ENCODE data around the gene MYO9B.
"Not testable (repeated sequence)": the region's sequence is repeated elsewhere in the genome, so short reads cannot be mapped to it uniquely, and the experiment has no call there.

GRCh38 chr19:17094694-17095093 lies 19.1 kb downstream of the MYO9B start:
- not testable (repeated sequence) for TF ChIP-seq CTCF (conservative IDR thresholded peaks at IDR 0.05; ENCODE audit: low read depth, low read length); EZH2 (IDR thresholded peaks at IDR 0.05; ENCODE audit: borderline replicate concordance, low read depth, low read length, poor library complexity, severe bottlenecking)

Measured in A673 (cell line).